LNCaP clone FGC (cell line): ENCODE measurements around the gene EIF4A3.
A peak's percentile ranks its signal among the peaks of the same experiment; 100 is the strongest.

Source experiments
- DNase-seq: peaks from one replicate; pipeline ENCODE4 v3.0.0-alpha.2; 2011; ENCODE audit warnings: low read depth
- H3K4me3 ChIP-seq: 2 replicates; pipeline ENCODE4 v1.5.1; 2011; ENCODE audit warnings: mild to moderate bottlenecking, low read depth, low read length, control low read depth
- CTCF ChIP-seq: IDR thresholded peaks from 2 replicates; pipeline ENCODE4 v1.5.1; 2012; ENCODE audit warnings: mild to moderate bottlenecking; ENCODE audit not compliant: control insufficient read depth, insufficient read depth; ENCODE audit errors: extremely low read depth

The EIF4A3 gene

GRCh38 chr17:80101011-80101945, 45.6 kb downstream of the EIF4A3 start, which contains the start of gene GAA:
Gene GAA (plus strand): TSS chr17:80101581. CDS start chr17:80104587, 3,006 bp downstream.
- peak within 1 kb of the TSS; percentile 61 for H3K4me3 ChIP-seq
- peak; percentile 95 for TF ChIP-seq CTCF
- peak; percentile 22 for DNase-seq

- no peak for TF ChIP-seq CTCF
- DNase-seq = no peak
- no peak overlapping the region for H3K4me3 ChIP-seq
These were observed 46.9 kb downstream of the EIF4A3 start for GRCh38 chr17:80100035-80100323.

- no peak for TF ChIP-seq CTCF
- no peak overlapping the region for H3K4me3 ChIP-seq
- no peak for DNase-seq
These were observed 47.5 kb downstream of the EIF4A3 start for GRCh38 chr17:80099291-80100034.

GRCh38 chr17:80097844-80098691, 48.9 kb downstream of the EIF4A3 start:
- DNase-seq = no peak
- TF ChIP-seq CTCF = no peak
- H3K4me3 ChIP-seq = no peak overlapping the region

- no peak for TF ChIP-seq CTCF
- no peak overlapping the region for H3K4me3 ChIP-seq
- no peak for DNase-seq
These were observed 49.8 kb downstream of the EIF4A3 start for GRCh38 chr17:80097127-80097621.

- no peak for TF ChIP-seq CTCF
- DNase-seq = no peak
- no peak overlapping the region for H3K4me3 ChIP-seq
These were observed 50.3 kb downstream of the EIF4A3 start for GRCh38 chr17:80096561-80097021.
